Myocyte (in vitro differentiated cells): ENCODE data around the gene COL27A1. TPM values are rescaled to one million over a fixed set of nuclear protein-coding genes. Genes with fewer than 3 reads are reported as not detected.
A peak's percentile ranks its signal among the peaks of the same experiment; 100 is the strongest.

Experiments used
- DNase-seq: peaks from one replicate; pipeline ENCODE4 v3.0.0-alpha.2; 2012; ENCODE audit warnings: low read depth
- total RNA-seq: library from RNA; depleted of rRNA; stranded (reverse); fragments of >200 nt; gene quantifications from 2 replicates; pipeline ENCODE4 v1.2.3, GENCODE V29; 2014

Gene COL27A1
- total RNA-seq, 1 donor from 2014 or later, result 2.9 TPM

DNA sequence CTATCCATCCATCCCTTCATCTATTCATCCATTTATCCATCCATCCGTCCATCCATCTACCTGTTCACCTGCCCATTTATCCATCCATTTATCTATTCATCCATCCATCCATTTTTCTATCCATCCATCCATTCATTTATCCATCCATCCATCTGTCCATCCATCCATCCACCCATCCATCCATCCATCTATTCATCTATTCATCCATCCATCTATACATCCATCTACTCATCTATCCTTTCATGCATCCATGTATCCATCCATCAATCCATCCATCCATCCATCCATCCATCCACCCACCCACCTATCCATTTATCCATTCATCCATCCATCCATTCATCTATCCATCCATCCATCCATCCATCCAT, 10.8 kb downstream of the COL27A1 start:
- DNase-seq, result no peak

DNA sequence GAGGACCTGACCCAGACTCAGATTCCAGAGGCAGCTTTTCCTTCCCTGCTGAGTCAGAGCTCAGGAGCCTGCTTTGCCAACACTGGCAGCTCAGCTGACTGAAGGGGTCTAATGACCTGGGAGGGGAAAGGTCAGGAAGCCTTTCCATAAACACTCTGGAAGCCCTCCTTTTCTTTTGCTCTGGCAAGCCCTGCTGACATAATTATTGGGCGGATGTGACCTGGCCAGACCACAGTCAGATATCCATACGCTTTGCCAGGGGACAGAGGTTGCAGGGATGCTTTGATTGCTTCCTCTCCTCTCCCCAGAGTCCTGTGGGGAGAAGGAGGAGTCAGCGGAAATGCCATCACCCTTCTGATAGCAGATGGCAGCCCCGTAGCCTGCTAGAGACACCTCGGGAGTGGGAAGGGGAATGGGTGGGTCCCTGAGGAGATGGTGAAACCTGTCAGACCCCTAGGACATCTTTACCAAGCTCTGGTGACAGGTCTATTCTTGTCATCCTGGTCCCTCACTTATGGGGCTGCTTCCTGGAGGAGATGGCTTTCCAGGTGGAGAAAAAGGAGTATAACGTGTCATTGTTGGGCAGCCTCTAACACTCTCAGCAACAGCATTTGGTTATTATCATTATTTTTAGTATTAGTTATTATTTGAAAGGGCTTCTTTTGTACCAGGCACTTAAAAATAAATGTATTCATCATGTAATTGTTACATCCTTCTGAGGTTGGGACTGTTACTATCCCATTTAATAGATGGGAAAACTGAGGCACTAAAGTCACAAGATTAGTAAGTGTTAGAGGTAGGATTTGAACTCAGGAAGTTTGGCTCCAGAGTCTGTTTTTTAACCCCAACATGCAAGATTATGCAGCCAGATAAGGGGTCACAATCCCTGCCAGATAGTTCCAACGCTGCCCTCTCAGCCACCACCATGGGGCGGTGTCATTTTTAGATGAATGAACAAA, 11.6 kb downstream of the COL27A1 start:
- no peak for DNase-seq

DNA sequence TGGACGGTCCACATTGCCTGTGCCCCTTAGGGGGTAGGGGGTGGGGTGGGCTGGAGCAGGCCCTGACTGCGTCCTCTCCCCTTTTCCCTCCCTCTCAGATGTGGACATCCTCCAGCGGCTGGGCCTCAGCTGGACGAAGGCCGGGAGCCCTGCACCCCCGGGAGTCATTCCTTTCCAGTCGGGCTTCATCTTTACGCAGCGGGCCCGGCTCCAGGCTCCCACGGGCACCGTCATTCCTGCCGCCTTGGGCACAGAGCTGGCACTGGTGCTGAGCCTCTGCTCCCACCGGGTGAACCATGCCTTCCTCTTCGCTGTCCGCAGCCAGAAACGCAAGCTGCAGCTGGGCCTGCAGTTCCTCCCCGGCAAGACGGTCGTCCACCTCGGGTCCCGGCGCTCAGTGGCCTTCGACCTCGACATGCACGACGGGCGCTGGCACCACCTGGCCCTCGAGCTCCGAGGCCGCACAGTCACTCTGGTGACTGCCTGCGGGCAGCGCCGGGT, 12.3 kb downstream of the COL27A1 start:
- DNase-seq, result no peak

DNA sequence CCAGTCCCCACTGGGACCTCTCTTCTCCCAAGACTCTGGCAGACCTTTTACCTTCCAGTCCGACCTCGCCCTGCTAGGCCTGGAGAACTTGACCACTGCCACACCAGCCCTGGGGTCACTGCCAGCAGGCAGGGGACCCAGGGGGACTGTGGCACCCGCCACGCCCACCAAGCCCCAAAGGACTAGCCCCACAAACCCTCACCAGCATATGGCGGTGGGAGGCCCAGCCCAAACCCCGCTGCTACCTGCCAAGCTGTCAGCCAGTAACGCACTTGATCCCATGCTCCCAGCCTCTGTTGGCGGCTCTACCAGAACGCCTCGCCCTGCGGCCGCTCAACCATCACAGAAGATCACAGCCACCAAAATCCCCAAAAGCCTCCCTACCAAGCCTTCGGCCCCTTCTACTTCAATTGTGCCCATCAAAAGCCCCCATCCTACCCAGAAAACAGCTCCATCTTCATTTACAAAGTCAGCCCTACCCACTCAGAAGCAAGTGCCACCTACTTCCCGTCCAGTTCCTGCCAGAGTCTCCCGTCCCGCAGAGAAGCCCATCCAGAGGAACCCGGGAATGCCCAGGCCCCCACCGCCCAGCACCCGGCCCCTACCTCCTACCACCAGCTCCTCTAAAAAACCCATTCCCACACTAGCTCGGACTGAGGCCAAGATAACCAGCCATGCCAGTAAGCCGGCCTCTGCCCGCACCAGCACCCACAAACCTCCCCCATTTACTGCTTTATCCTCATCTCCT, 13.1 kb downstream of the COL27A1 start:
- DNase-seq, result no peak

DNA sequence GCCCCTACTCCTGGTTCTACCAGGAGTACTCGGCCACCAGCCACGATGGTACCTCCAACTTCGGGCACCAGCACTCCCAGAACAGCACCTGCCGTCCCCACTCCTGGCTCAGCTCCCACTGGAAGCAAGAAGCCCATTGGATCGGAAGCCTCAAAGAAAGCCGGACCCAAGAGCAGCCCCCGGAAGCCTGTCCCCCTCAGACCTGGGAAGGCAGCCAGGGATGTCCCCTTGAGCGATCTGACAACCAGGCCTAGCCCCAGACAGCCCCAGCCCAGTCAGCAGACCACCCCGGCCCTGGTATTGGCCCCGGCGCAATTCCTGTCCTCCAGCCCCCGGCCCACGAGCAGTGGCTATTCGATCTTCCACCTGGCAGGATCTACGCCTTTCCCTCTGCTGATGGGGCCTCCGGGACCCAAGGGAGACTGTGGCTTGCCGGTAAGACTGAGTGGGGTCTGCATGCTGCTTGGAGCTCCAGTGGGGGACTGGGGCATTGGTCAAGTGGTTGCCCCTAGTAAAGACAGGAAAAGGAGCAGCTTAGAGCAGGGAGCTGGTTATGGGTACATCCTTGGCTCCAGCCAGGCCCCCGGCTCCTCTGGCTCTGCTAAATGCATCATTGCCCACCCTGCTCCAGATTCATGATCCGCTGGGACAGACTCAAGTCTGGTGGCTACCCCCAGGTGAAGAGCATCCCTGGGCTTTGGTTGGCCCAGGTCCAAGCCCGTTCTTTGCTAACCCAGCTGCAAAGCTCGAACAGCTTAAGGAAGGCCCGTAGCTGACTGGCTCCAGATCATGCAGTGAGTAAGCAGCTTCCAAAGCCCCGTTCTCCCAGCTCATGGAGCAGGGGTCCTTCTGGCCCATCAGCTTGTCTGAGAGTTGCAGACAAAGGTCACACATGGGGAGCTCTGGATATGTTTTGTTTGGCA, 14.0 kb downstream of the COL27A1 start:
- no peak for DNase-seq

DNA sequence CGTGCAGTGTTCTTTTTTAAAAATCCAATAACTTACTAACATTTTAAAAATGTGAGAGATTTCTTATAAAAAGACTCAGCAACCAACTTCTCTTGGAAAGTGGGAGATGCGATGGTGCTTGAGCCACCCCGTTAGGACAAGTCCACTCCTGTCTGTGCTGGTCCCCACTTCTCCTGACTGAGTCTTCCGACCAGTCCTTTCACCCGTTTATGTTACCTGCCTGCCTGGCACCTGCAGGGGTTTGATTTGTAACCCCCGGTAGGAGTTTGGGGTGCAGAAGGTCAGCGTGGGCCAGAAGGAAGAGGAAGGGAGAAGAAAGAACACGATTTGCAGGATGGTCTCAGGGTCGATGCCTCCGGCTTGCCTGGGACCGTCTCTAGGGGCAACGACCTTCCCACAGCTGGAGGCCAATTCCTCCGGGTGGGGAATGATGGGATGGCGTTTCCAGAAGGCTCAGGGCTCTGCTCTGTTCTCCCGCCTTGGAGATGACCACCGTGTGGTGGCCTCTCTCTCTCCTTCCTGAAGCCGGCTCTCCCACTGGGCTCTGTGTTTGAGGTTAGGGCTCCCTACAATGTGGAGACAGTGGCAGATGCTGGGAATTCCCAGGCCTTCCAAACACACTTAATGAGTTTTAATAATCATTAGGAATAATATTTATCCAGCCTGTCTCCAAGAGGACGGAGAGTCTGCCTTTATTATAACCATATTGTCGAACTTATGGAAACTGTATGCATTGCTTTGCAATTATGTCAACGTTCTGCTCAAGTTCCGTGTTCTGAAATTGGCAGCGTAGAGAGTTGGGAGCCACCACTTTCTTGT, 14.8 kb downstream of the COL27A1 start:
- DNase-seq, result no peak

DNA sequence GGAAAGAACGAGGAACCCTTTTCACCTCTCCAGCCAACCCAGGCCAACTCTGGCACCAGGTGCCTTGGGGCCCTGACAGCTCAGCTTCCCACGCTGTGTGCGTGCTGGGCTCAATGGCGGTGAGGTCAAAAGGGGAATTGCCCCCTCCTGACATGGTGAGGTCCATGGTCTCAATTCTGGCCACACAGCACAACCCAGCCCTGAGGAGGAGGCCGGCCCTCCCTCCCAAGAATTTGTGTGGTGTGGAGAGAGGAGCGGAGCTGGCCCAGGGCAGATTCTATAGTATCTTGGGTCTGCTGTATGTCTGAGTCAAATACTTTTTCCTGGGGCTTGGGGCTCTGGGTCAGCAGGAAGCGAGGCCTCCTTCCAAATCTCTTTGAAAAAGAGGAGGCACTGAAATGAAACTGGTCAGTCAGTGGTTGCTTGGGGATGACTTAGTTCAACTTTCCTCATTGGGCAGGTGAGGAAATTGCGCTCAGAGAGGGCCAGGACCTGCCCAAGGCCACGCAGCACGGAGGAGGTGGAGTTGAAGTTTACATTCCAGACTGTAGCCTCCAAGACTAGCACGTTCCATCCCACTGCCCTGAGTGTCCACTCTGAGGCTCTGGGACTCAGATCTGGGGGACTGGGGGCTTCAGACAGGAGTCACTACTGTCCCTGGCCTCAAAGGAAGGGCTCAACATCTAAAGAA, 15.6 kb downstream of the COL27A1 start:
- no peak for DNase-seq

DNA sequence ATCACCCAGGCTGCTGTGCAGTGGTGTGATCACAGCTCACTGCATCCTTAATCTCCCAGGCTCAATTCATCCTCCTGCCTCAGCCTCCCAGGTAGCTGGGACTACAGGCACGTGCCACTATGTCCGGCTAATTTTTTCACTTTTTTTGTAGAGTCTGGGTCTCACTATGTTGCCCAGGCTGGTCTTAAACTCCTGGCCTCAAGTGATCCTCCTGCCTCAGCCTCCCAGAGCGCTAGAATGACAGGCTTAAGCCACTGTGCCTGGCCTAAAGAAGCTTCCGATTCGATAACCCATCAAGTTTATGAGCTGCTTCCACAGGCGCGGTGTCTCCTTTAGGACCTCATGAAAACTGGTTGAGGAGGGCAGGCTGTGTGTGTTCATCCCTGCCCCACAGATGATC, 16.2 kb downstream of the COL27A1 start:
- no peak for DNase-seq

DNA sequence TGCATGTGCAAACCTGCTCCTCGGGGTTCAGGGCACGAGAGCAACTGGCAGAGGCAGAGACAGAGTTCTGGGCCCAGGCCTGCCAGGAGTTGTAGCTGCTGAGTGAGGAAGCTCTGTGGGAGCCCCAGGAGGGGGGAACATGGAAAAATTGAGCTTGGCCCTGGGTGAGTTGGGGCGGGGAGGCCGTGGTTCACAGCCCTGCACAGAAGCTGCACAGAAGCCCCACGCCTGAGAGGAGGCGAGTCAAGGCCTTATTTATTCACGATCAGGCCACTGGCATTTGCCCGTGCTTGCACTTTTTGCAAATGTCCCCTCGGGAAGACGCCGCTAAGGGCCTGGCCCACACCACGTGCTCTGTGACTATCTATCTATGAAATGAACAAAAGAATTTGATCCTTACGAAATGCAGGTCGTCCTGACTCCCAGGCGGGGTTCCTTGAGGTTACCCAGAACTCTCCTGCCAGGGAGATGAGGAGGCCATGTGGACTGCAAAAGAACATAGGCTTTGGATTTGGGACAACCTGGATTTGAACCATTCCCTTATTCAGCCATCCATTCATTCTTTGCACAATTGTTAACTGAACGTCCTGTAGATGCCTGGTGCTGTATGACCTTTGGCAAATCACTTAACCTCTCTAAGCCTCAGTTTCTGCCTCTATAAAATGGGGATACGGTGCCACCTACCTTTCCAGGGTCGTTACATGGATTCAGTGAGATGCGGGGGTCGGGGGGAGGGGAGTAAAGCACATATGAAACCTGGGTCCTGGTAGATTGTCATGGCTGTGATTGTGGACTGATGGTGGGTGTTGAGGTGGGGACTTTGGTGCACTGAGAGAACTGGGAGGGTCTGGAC, 17.9 kb downstream of the COL27A1 start:
- no peak for DNase-seq

DNA sequence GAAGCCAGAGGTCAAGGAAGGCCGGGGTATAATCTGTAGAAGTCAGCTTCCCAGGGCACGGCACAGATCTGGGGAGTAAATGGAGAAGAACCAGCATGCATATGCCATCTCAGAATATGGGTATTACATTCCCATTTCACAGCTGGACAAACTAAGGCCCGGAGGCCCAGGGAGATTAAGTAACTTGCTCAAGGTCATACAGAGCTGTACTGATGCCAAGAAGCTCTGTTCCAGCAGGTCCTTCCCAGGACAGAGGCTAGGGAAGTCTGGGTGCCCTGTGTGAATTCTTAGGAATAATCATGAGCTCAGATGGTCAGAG, 19.2 kb downstream of the COL27A1 start:
- DNase-seq, result no peak

DNA sequence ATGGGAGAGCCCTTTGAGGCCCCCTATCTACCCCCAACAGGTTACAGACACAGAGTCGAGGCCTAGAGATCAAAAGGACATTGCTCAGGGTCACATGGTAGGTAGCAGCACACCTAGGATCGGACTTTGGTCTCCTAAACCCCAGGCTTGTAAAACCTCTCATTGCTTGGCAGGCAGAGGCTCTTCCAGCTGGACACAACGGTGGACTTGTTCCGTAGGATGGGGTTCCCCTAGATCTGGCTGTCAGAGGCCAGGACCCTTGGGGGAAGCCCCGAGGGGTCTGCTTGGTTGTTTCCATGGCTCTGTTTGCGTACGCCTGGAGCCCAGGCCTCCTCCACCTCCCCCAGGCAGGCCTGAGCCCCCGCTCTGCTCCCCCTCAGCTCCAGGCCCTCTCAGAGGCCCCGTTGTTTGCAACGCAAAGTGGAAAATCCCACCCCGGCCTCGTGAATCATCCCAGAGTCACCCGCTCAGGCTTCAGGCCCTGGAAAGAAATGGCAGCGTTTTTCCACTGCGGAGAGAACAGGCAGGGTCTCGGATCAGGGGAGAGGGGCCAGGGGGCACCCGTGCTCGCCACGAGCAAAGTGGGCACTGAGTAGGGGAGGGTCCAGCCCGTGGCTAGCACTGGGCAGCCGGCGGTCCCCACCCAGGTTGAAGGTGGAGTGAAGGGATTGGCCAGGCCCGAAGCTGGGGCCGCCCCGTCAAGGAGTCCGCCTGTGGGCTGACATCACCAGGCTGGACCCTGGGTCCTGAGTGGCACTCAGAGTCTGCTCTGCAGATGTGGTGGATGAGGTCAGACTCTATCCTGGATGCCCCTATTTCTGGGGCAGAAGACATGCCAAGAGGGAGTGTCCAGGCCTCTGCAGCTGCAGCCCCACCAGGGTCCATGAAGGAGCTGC, 19.8 kb downstream of the COL27A1 start:
- peak; percentile 90 for DNase-seq

DNA sequence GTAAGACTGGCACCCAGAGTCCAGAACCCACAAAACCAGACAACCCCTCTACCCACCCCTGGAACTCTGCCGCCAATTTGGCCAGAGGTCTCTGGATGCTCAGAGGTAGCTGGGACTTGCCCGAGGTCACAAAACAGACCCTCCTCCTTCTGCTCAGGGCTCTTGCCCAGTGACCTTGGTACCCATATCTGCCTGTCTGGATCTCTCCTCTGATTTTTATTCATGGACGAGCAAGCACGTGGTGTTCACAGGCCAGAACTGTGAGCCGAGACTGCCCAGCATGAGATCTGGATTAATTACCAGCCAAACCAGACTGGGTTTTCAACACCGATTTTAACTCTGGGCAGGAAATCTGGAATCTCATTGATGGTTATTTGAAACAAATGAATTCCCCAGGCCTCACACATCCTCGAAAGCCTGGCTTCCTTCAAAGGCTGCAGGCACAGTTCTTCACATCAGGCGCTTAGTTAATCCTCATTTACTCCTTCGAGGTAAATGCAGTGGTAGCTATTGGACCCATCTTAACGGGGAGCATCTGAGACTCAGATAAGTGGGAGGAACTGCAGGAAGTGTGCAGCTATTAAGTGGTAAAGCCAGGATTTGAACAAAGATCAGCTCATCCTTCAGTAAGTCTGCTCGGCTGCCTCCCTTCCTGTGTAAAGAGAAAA, 21.4 kb downstream of the COL27A1 start:
- DNase-seq, result peak; percentile 34

DNA sequence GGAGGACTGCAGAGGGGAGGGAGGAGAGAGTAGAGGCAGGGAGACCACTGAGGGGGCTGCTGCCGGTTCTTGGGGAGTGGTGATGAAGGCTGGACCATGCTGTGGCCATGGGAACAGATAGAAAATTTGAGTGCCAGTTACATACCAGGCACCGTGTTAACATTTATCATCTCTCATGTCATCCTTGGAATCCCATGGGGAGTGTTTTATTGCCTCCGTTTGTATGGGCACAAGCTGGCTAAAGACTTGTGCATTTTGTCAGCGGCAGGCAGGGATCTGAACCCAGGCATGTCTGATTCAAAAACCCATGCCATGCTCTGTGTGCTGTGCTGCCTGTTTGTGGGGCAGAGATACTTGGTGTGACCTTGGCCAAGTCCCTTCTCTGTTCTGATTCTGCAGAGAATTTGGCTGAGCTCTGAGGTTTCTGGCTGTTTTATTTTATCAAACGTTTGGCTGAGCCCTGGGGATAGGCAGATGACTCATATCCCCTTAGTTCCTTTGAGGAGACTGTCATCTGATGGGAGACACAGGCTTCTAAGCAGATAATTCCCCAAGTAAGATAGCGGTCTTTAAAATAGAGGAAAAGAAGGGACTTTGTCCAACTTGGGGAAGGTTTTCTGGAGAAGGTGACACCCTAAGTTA, 22.2 kb downstream of the COL27A1 start:
- DNase-seq, result peak; percentile 59

DNA sequence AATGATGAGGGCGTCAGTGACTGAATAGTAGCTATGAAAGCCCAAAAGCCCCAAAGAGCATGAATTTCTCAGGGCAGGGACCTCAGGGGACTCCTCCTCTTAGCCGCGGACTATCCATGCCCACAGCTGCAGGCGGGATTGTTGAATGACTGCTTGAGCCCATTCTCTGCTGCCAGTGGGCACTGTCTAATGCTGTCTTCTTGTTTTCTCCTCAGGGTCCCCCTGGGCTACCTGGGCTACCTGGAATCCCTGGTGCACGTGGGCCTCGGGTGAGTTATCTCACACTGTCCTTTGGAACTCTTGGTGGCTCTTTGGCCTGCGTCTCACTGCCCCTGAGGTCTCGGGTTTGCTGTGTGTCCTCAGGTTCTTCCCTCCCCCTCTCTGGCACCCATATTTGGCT, 22.7 kb downstream of the COL27A1 start:
- no peak for DNase-seq

DNA sequence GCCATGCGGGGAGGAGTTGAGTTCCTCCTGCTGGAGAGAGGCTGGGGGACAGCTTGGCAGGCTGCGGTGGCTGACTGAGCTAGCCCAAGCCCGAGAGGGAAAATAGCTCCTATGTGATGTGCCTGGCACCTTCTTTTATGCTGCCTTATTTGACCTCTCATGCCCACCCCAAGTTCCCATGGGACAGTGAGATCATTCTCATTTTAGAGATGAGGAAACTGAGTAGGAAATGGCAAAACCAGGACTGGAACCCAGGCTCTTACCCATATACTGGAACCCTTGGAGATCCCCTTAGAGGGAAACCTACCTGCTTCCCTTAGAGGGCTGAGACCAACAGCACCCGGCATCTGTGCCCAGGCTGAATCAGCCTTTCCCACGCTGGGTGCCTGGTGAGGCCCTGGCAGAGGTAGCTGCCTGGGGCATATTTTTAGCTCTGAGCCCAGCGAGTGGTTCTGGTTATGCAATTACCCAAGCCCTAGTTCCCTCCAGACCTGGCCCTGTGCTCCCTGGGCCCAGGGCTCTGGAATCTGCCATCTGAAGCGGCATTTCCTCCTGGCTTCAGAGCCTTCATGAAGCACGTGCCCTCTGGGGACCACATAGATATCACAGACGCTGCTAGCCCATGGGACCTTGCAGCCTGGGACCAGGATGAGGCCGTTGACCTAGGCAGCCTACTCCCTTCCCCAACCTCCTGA, 23.6 kb downstream of the COL27A1 start:
- peak; percentile 45 for DNase-seq

DNA sequence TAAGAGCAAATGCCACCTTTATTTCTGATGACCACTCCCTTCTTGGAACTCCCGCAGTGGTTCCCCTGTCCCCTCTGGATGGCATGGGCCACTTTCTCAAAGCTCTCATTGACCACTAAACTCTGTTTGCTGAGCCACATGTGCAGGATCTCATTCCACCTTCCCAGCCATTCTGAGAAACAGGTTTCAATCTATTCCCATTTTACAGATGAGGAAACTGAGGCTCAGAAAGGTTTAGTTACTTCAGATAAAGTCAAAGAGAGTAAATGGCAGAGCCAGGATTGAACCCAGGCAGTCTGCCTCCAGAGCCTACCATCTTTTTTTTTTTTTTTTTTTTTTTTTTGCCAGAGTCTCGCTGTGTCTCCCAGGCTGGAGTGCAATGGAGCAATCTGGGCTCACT, 24.2 kb downstream of the COL27A1 start:
- DNase-seq, result no peak
